ENCODE results near the gene LEMD2. TPM values are rescaled to one million over a fixed set of nuclear protein-coding genes. Genes with fewer than 3 reads are reported as not detected.

LEMD2 gene
- total RNA-seq, 2 experiments from 2014 or later: 64.0 to 66.3 TPM

GRCh38 chr6:33766921-33767907 lies 21.7 kb downstream of the LEMD2 start:
- Mint-ChIP-seq H3K4me3 (no peak overlapping the region), H3K27me3 (ENCODE audit: low read depth) (no peaks in the 10 kb centered on the region), H3K36me3 (ENCODE audit: low read depth) (no peaks in the 10 kb centered on the region), H3K27ac (no peak overlapping the region), H3K9me3 (no peaks in the 10 kb centered on the region), H3K4me1 (ENCODE audit: low read depth) (peaks cover 3% of the 10 kb centered on the region)
- CTCF ChIA-PET: interaction anchor here (0.6 to 7.7 kb wide), 16 partner anchors 9 to 288 kb away, joined by 3 to 66 read pairs (median 4); partner anchors contain the start of gene UQCC2
- DNase-seq: no peak
- intact Hi-C loops (cut with micrococcal nuclease): no loop called here

- no peak overlapping the region for H3K4me3 Mint-ChIP-seq
- H3K36me3 Mint-ChIP-seq (ENCODE audit: low read depth): no peaks in the 10 kb centered on the region
- intact Hi-C loops (cut with micrococcal nuclease): no loop called here
- H3K4me1 Mint-ChIP-seq (ENCODE audit: low read depth): no peaks in the 10 kb centered on the region
- H3K9me3 Mint-ChIP-seq: no peaks in the 10 kb centered on the region
- CTCF ChIA-PET: no interaction called here
- no peak for DNase-seq
- H3K27ac Mint-ChIP-seq: no peak overlapping the region
- H3K27me3 Mint-ChIP-seq (ENCODE audit: low read depth): no peaks in the 10 kb centered on the region
These were observed 23.6 kb downstream of the LEMD2 start for GRCh38 chr6:33765368-33765767.

- H3K9me3 Mint-ChIP-seq: no peaks in the 10 kb centered on the region
- DNase-seq: no peak
- H3K27ac Mint-ChIP-seq: no peak overlapping the region
- no peaks in the 10 kb centered on the region for H3K4me1 Mint-ChIP-seq (ENCODE audit: low read depth)
- H3K4me3 Mint-ChIP-seq: no peak overlapping the region
- CTCF ChIA-PET: interaction anchor here (0.7 kb wide), 1 partner anchor 97 kb away, joined by 3 read pairs; no protein-coding TSS in a partner anchor
- intact Hi-C loops (cut with micrococcal nuclease): no loop called here
- H3K36me3 Mint-ChIP-seq (ENCODE audit: low read depth): no peaks in the 10 kb centered on the region
- no peaks in the 10 kb centered on the region for H3K27me3 Mint-ChIP-seq (ENCODE audit: low read depth)
These were observed 24.9 kb downstream of the LEMD2 start for GRCh38 chr6:33764036-33764435.

- Mint-ChIP-seq H3K4me3 (no peak overlapping the region), H3K4me1 (ENCODE audit: low read depth) (no peaks in the 10 kb centered on the region), H3K9me3 (no peaks in the 10 kb centered on the region), H3K36me3 (ENCODE audit: low read depth) (no peaks in the 10 kb centered on the region), H3K27ac (no peak overlapping the region), H3K27me3 (ENCODE audit: low read depth) (no peaks in the 10 kb centered on the region)
- intact Hi-C loops (cut with micrococcal nuclease): no loop called here
- no peak for DNase-seq
- CTCF ChIA-PET: interaction anchor here (0.6 to 1.9 kb wide), 3 partner anchors 52 to 925 kb away, joined by 3 to 7 read pairs (median 3); partner anchors contain the start of genes TAP2 and UQCC2
These were observed 25.4 kb downstream of the LEMD2 start for GRCh38 chr6:33763483-33763882.

GRCh38 chr6:33762713-33763112 lies 26.2 kb downstream of the LEMD2 start:
- H3K9me3 Mint-ChIP-seq: no peaks in the 10 kb centered on the region
- intact Hi-C loops (cut with micrococcal nuclease): loop anchor here (1.0 kb wide), 3 partner anchors 18 to 176 kb away; partner anchors contain the start of gene UQCC2
- no peaks in the 10 kb centered on the region for H3K27me3 Mint-ChIP-seq (ENCODE audit: low read depth)
- DNase-seq: no peak
- CTCF ChIA-PET: interaction anchor here (0.7 to 2.0 kb wide), 6 partner anchors 9 to 389 kb away, joined by 3 to 8 read pairs (median 4); partner anchors contain the start of gene UQCC2
- H3K4me1 Mint-ChIP-seq (ENCODE audit: low read depth): no peaks in the 10 kb centered on the region
- H3K27ac Mint-ChIP-seq: no peak overlapping the region
- H3K4me3 Mint-ChIP-seq: no peak overlapping the region
- no peaks in the 10 kb centered on the region for H3K36me3 Mint-ChIP-seq (ENCODE audit: low read depth)

GRCh38 chr6:33761922-33762629 lies 26.9 kb downstream of the LEMD2 start:
- peak; percentile 73 for DNase-seq
- H3K27ac Mint-ChIP-seq: no peak overlapping the region
- H3K9me3 Mint-ChIP-seq: no peaks in the 10 kb centered on the region
- no peaks in the 10 kb centered on the region for H3K36me3 Mint-ChIP-seq (ENCODE audit: low read depth)
- CTCF ChIA-PET: interaction anchor here (0.7 to 2.0 kb wide), 9 partner anchors 10 to 388 kb away, joined by 3 to 8 read pairs (median 4); partner anchors contain the start of gene UQCC2
- no peaks in the 10 kb centered on the region for H3K27me3 Mint-ChIP-seq (ENCODE audit: low read depth)
- intact Hi-C loops (cut with micrococcal nuclease): loop anchor here (1.0 kb wide), 3 partner anchors 18 to 176 kb away; partner anchors contain the start of gene UQCC2
- no peaks in the 10 kb centered on the region for H3K4me1 Mint-ChIP-seq (ENCODE audit: low read depth)
- no peak overlapping the region for H3K4me3 Mint-ChIP-seq

- Mint-ChIP-seq H3K27ac (no peak overlapping the region), H3K36me3 (ENCODE audit: low read depth) (no peaks in the 10 kb centered on the region), H3K9me3 (no peaks in the 10 kb centered on the region), H3K27me3 (ENCODE audit: low read depth) (no peaks in the 10 kb centered on the region), H3K4me3 (no peak overlapping the region), H3K4me1 (ENCODE audit: low read depth) (no peaks in the 10 kb centered on the region)
- intact Hi-C loops (cut with micrococcal nuclease): no loop called here
- CTCF ChIA-PET: interaction anchor here (0.8 to 2.0 kb wide), 7 partner anchors 8 to 266 kb away, joined by 3 to 8 read pairs (median 4); partner anchors contain the start of gene UQCC2
- no peak for DNase-seq
These were observed 27.4 kb downstream of the LEMD2 start for GRCh38 chr6:33761581-33761921.

GRCh38 chr6:33759887-33760629 lies 28.9 kb downstream of the LEMD2 start:
- Mint-ChIP-seq H3K4me1 (ENCODE audit: low read depth) (no peaks in the 10 kb centered on the region), H3K9me3 (no peaks in the 10 kb centered on the region), H3K36me3 (ENCODE audit: low read depth) (no peaks in the 10 kb centered on the region), H3K27me3 (ENCODE audit: low read depth) (no peaks in the 10 kb centered on the region), H3K27ac (no peak overlapping the region), H3K4me3 (no peak overlapping the region)
- DNase-seq: no peak
- CTCF ChIA-PET: interaction anchor here (1.0 to 2.1 kb wide), 5 partner anchors 10 to 267 kb away, joined by 3 to 8 read pairs (median 6); partner anchors contain the start of gene UQCC2
- intact Hi-C loops (cut with micrococcal nuclease): no loop called here

- H3K4me1 Mint-ChIP-seq (ENCODE audit: low read depth): no peaks in the 10 kb centered on the region
- H3K27ac Mint-ChIP-seq: no peak overlapping the region
- intact Hi-C loops (cut with micrococcal nuclease): no loop called here
- DNase-seq: no peak
- H3K27me3 Mint-ChIP-seq (ENCODE audit: low read depth): no peaks in the 10 kb centered on the region
- CTCF ChIA-PET: interaction anchor here (1.1 kb wide), 1 partner anchor 269 kb away, joined by 3 read pairs; no protein-coding TSS in a partner anchor
- H3K9me3 Mint-ChIP-seq: no peaks in the 10 kb centered on the region
- H3K4me3 Mint-ChIP-seq: no peak overlapping the region
- H3K36me3 Mint-ChIP-seq (ENCODE audit: low read depth): no peaks in the 10 kb centered on the region
These were observed 30.1 kb downstream of the LEMD2 start for GRCh38 chr6:33758815-33759216.

- Mint-ChIP-seq H3K4me1 (ENCODE audit: low read depth) (no peaks in the 10 kb centered on the region), H3K36me3 (ENCODE audit: low read depth) (no peaks in the 10 kb centered on the region), H3K27me3 (ENCODE audit: low read depth) (no peaks in the 10 kb centered on the region), H3K4me3 (no peak overlapping the region), H3K9me3 (no peaks in the 10 kb centered on the region), H3K27ac (no peak overlapping the region)
- CTCF ChIA-PET: interaction anchor here (1.0 to 1.3 kb wide), 2 partner anchors 9 to 13 kb away, joined by 4 read pairs; no protein-coding TSS in a partner anchor
- intact Hi-C loops (cut with micrococcal nuclease): no loop called here
- DNase-seq: no peak
These were observed 31.0 kb downstream of the LEMD2 start for GRCh38 chr6:33757906-33758305.

- DNase-seq: no peak
- H3K27me3 Mint-ChIP-seq (ENCODE audit: low read depth): no peaks in the 10 kb centered on the region
- no peaks in the 10 kb centered on the region for H3K9me3 Mint-ChIP-seq
- H3K36me3 Mint-ChIP-seq (ENCODE audit: low read depth): no peaks in the 10 kb centered on the region
- CTCF ChIA-PET: interaction anchor here (1.0 to 1.3 kb wide), 2 partner anchors 10 to 14 kb away, joined by 4 read pairs; no protein-coding TSS in a partner anchor
- H3K4me1 Mint-ChIP-seq (ENCODE audit: low read depth): no peaks in the 10 kb centered on the region
- H3K4me3 Mint-ChIP-seq: no peak overlapping the region
- intact Hi-C loops (cut with micrococcal nuclease): no loop called here
- no peak overlapping the region for H3K27ac Mint-ChIP-seq
These were observed 31.8 kb downstream of the LEMD2 start for GRCh38 chr6:33757113-33757512.

Measured in activated naive CD4-positive, alpha-beta T cell treated with anti-CD3 and anti-CD28 coated beads for 36 hours (primary cell).